ENCODE data around the gene NOVA2. TPM values are rescaled to one million over a fixed set of nuclear protein-coding genes. Genes with fewer than 3 reads are reported as not detected.
A peak's percentile ranks its signal among the peaks of the same experiment; 100 is the strongest.

The NOVA2 gene
- total and polyA plus RNA-seq, 9 of the 15 experiments (the other 6 are each of a cell fraction or from before 2014, with no cell fraction given) = not detected

DNA sequence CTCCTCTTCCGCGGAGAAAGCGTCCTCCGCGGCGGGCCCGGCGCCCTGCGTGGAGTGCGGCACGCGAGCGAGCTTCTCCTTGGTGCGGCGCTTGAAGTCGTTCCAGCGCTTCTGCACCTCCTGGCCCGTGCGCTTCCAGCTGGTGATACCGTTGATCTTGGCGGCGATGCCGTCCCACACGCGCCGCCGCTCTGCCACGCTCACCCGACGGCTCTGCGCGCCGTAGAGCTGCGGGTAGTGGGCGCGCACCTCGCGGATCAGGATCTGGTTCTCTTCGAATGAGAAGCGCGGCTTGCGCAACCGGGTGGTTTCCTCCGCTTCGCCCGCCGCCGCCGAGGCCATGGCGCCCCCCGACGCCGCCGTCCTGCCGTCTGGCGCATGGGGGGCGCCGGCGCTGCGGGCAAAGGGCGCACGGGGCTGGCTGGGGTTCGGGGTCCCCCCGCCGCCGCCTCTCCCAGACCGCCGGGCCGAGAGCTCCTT lies 72.2 kb downstream of the NOVA2 start (continued):
- TF ChIP-seq, protein P1, sequence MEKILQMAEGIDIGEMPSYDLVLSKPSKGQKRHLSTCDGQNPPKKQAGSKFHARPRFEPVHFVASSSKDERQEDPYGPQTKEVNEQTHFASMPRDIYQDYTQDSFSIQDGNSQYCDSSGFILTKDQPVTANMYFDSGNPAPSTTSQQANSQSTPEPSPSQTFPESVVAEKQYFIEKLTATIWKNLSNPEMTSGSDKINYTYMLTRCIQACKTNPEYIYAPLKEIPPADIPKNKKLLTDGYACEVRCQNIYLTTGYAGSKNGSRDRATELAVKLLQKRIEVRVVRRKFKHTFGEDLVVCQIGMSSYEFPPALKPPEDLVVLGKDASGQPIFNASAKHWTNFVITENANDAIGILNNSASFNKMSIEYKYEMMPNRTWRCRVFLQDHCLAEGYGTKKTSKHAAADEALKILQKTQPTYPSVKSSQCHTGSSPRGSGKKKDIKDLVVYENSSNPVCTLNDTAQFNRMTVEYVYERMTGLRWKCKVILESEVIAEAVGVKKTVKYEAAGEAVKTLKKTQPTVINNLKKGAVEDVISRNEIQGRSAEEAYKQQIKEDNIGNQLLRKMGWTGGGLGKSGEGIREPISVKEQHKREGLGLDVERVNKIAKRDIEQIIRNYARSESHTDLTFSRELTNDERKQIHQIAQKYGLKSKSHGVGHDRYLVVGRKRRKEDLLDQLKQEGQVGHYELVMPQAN (IDR thresholded peaks at IDR 0.05; ENCODE audit: borderline replicate concordance) = no peak
- TF ChIP-seq, protein P2, sequence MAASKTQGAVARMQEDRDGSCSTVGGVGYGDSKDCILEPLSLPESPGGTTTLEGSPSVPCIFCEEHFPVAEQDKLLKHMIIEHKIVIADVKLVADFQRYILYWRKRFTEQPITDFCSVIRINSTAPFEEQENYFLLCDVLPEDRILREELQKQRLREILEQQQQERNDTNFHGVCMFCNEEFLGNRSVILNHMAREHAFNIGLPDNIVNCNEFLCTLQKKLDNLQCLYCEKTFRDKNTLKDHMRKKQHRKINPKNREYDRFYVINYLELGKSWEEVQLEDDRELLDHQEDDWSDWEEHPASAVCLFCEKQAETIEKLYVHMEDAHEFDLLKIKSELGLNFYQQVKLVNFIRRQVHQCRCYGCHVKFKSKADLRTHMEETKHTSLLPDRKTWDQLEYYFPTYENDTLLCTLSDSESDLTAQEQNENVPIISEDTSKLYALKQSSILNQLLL (CRISPR knock-in tag; IDR thresholded peaks at IDR 0.05; ENCODE audit: borderline replicate concordance) = no peak
- TF ChIP-seq SMAD2 (IDR thresholded peaks at IDR 0.05; ENCODE audit: low read depth, low read length) (no peak), TEAD1 (CRISPR knock-in tag; IDR thresholded peaks at IDR 0.05) (no peak; a peak in 1 of 4 replicates), MTA2 (IDR thresholded peaks at IDR 0.05; ENCODE audit: low read depth) (no peak), RBM14 (IDR thresholded peaks at IDR 0.05; ENCODE audit: borderline replicate concordance, insufficient read depth, low read depth, low read length) (0 out of 2 replicates have a peak, but pooled peaks have one; percentile 1), GTF2F1 (IDR thresholded peaks at IDR 0.05; ENCODE audit: low read depth, low read length) (no peak), POLR3A (IDR thresholded peaks at IDR 0.05; ENCODE audit: borderline replicate concordance, extremely low read depth, insufficient read depth, insufficient read length) (no peak), KDM4B (IDR thresholded peaks at IDR 0.05; ENCODE audit: borderline replicate concordance in 2 of 2, low read depth in 1 of 2) (no peak), MED1 (CRISPR knock-in tag; IDR thresholded peaks at IDR 0.05; ENCODE audit: borderline replicate concordance) (no peak), MCM2 (IDR thresholded peaks at IDR 0.05; ENCODE audit: low read depth) (no peak), ZNF551 (CRISPR knock-in tag; IDR thresholded peaks at IDR 0.05) (no peak), MYC (IDR thresholded peaks at IDR 0.05; ENCODE audit: low read depth, low read length) (no peak), MYC (CRISPR knock-in tag; IDR thresholded peaks at IDR 0.05; ENCODE audit: borderline replicate concordance, low read depth) (no peak), POLR2AphosphoS2 (IDR thresholded peaks at IDR 0.05; ENCODE audit: low read length) (no peak), MCM7 (IDR thresholded peaks at IDR 0.05) (no peak), ZNF766 (CRISPR knock-in tag; conservative IDR thresholded peaks at IDR 0.05) (no peak), FOXK2 (conservative IDR thresholded peaks at IDR 0.05 in 1 of 2, IDR thresholded peaks at IDR 0.05 in 1 of 2; ENCODE audit: low read depth in 2 of 2) (no peak), RBBP5 (IDR thresholded peaks at IDR 0.05; ENCODE audit: borderline replicate concordance, insufficient read depth, low read length, poor library complexity, severe bottlenecking) (peak; percentile 36), BRF2 (IDR thresholded peaks at IDR 0.05; ENCODE audit: borderline replicate concordance, insufficient read depth, insufficient read length) (no peak), ETV6 (IDR thresholded peaks at IDR 0.05; ENCODE audit: borderline replicate concordance in 1 of 2, low read depth in 2 of 2, low read length in 1 of 2) (no peak), ETV6 (CRISPR knock-in tag; IDR thresholded peaks at IDR 0.05; ENCODE audit: borderline replicate concordance) (no peak), BHLHE40 (IDR thresholded peaks at IDR 0.05; ENCODE audit: low read length) (no peak)
- TF ChIP-seq, protein P3, sequence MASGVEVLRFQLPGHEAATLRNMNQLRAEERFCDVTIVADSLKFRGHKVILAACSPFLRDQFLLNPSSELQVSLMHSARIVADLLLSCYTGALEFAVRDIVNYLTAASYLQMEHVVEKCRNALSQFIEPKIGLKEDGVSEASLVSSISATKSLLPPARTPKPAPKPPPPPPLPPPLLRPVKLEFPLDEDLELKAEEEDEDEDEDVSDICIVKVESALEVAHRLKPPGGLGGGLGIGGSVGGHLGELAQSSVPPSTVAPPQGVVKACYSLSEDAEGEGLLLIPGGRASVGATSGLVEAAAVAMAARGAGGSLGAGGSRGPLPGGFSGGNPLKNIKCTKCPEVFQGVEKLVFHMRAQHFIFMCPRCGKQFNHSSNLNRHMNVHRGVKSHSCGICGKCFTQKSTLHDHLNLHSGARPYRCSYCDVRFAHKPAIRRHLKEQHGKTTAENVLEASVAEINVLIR (CRISPR knock-in tag; IDR thresholded peaks at IDR 0.05) = no peak
